HCT116 (cell line): Measurements from ENCODE around the gene ARHGEF11. TPM values are rescaled to one million over a fixed set of nuclear protein-coding genes. Genes with fewer than 3 reads are reported as not detected.

Source experiments
- ATAC-seq: fragments of 200-7000 bp; cut with Tn5 transposase; 2 replicates; pipeline ENCODE4 v1.9.1; 2020; ENCODE audit warnings: mild to moderate bottlenecking, moderate library complexity
- BruUV-seq: library from RNA; stranded (reverse); fragments of 400-500 nt; replicated peaks from 2 replicates; lab custom pipeline; 2021; lab: Mats Ljungman, UMichigan
- CTCF ChIA-PET: fragments of 300-600 bp; sonication (Branson Sonifier 250); formaldehyde crosslinking; loops from one replicate; lab custom pipeline; 2021; ENCODE audit warnings: antibody characterized with exemption; lab: Charles Lee
- POLR2A ChIA-PET: fragments of 300-600, 350-600 bp; sonication (Branson Sonifier 250); formaldehyde crosslinking; loops from one replicate; lab custom pipeline; 2021; ENCODE audit warnings: antibody characterized with exemption; lab: Charles Lee
- RAD21 ChIA-PET, 2 experiments: fragments of 300-600 bp; sonication (Branson Sonifier 250); formaldehyde crosslinking; loops; one replicate each; lab custom pipeline; 2023; ENCODE audit warnings: low total read pairs in 2 of 2; ENCODE audit not compliant: uncharacterized antibody in 2 of 2, unreplicated experiment in 2 of 2, low non-redundant PET in 1 of 2; lab: Charles Lee
- DNase-seq: peaks from one replicate; pipeline ENCODE4 v3.0.0-alpha.2; 2010; ENCODE audit warnings: low read depth, low spot score
- H2AFZ ChIP-seq: fragments of 200-600 bp; shearing (Covaris generic), sonication (generic); 2 replicates; pipeline ENCODE4 v1.6.1; 2017; ENCODE audit warnings: low read depth, mixed run types, mixed read lengths, antibody characterized with exemption, low read length; ENCODE audit not compliant: poor library complexity, severe bottlenecking
- H3K27ac ChIP-seq: 2 replicates; pipeline ENCODE4 v1.5.1; 2012; ENCODE audit warnings: low read depth, low read length
- H3K27me3 ChIP-seq: fragments of 200-600 bp; sonication (generic); 2 replicates; pipeline ENCODE4 v1.6.1; 2016; ENCODE audit warnings: mixed run types, low read length, mixed read lengths; ENCODE audit not compliant: insufficient read depth
- H3K36me3 ChIP-seq, 2 experiments: fragments of 200-500 bp in 1 of 2; fragments of 200-600 bp in 1 of 2; sonication (Bioruptor generic) in 1 of 2; sonication (generic) in 1 of 2; 2 replicates each; pipeline versions ENCODE4 v1.5.1 to v1.6.1; 2014 to 2016; ENCODE audit warnings: low read length in 2 of 2, inconsistent platforms in 1 of 2, mixed read lengths in 1 of 2, mixed run types in 1 of 2; ENCODE audit not compliant: insufficient read depth in 2 of 2, control insufficient read depth in 1 of 2
- H3K4me1 ChIP-seq, 2 experiments: fragments of 200-600 bp in 1 of 2; sonication (generic) in 1 of 2; 2 replicates each; pipeline versions ENCODE4 v1.5.1 to v1.6.1; 2012 to 2017; ENCODE audit warnings: low read length in 2 of 2, inconsistent platforms in 1 of 2, mild to moderate bottlenecking in 1 of 2, mixed read lengths in 1 of 2, mixed run types in 1 of 2, moderate library complexity in 1 of 2; ENCODE audit not compliant: insufficient read depth in 2 of 2, control insufficient read depth in 1 of 2
- H3K4me2 ChIP-seq: fragments of 200-600 bp; sonication (generic); 2 replicates; pipeline ENCODE4 v1.6.1; 2017; ENCODE audit warnings: mixed run types, low read length, mixed read lengths
- H3K4me3 ChIP-seq, 2 experiments: fragments of 200-600 bp in 1 of 2; sonication (generic) in 1 of 2; replicated peaks in 1 of 2; 2 replicates each; pipeline ENCODE4 v1.5.1; 2011 to 2016; ENCODE audit warnings: low read length in 2 of 2, control low read depth in 1 of 2, low read depth in 1 of 2, mild to moderate bottlenecking in 1 of 2, mixed read lengths in 1 of 2, mixed run types in 1 of 2
- H3K79me2 ChIP-seq: fragments of 200-600 bp; sonication (generic); 2 replicates; pipeline ENCODE4 v1.6.1; 2017; ENCODE audit warnings: mild to moderate bottlenecking, mixed run types, low read length, moderate library complexity, mixed read lengths; ENCODE audit not compliant: insufficient read depth
- H3K9ac ChIP-seq: fragments of 200-600 bp; sonication (generic); 2 replicates; pipeline ENCODE4 v1.6.1; 2016; ENCODE audit warnings: low read length, mixed read lengths
- H3K9me2 ChIP-seq: fragments of 200-600 bp; sonication (generic), shearing (Covaris generic); 2 replicates; pipeline ENCODE4 v1.6.1; 2017; ENCODE audit warnings: mixed run types, mild to moderate bottlenecking, moderate library complexity; ENCODE audit not compliant: insufficient read depth
- H3K9me3 ChIP-seq, 2 experiments: fragments of 200-500 bp in 1 of 2; fragments of 200-600 bp in 1 of 2; sonication (Bioruptor generic) in 1 of 2; sonication (generic) in 1 of 2; 2 replicates each; pipeline ENCODE4 v1.6.1; 2014 to 2017; ENCODE audit warnings: low read length in 2 of 2, mixed read lengths in 2 of 2, inconsistent platforms in 1 of 2, low read depth in 1 of 2, mild to moderate bottlenecking in 1 of 2, mixed run types in 1 of 2, moderate library complexity in 1 of 2; ENCODE audit not compliant: control insufficient read depth in 1 of 2, insufficient read depth in 1 of 2
- H4K20me1 ChIP-seq: fragments of 200-600 bp; sonication (generic), shearing (Covaris generic); 2 replicates; pipeline ENCODE4 v1.6.1; 2017; ENCODE audit warnings: mixed run types, mild to moderate bottlenecking, moderate library complexity; ENCODE audit not compliant: insufficient read depth
- CBX3 ChIP-seq: IDR thresholded peaks from 2 replicates; pipeline ENCODE4 v1.6.1; 2012; ENCODE audit warnings: low read depth
- CEBPB ChIP-seq: IDR thresholded peaks from 2 replicates; pipeline ENCODE4 v1.6.1; 2012; ENCODE audit warnings: low read depth
- EGR1 ChIP-seq: IDR thresholded peaks from 2 replicates; pipeline ENCODE4 v1.6.1; 2012; ENCODE audit warnings: low read depth
- EZH2 ChIP-seq: fragments of 200-600 bp; sonication (generic); IDR thresholded peaks from 2 replicates; pipeline ENCODE4 v1.6.1; 2017; ENCODE audit warnings: antibody characterized with exemption, mixed run types
- EZH2phosphoT487 ChIP-seq: fragments of 200-600 bp; IDR thresholded peaks from 2 replicates; pipeline ENCODE4 v1.6.1; 2018; ENCODE audit warnings: antibody characterized with exemption, borderline replicate concordance
- FOSL1 ChIP-seq: IDR thresholded peaks from 2 replicates; pipeline ENCODE4 v1.6.1; 2012; ENCODE audit warnings: low read depth
- JUND ChIP-seq: IDR thresholded peaks from 2 replicates; pipeline ENCODE4 v1.6.1; 2012
- POLR2AphosphoS5 ChIP-seq: IDR thresholded peaks from 2 replicates; pipeline ENCODE4 v1.6.1; 2011; ENCODE audit warnings: mild to moderate bottlenecking, low read depth, low read length, moderate library complexity
- RAD21 ChIP-seq: IDR thresholded peaks from 2 replicates; pipeline ENCODE4 v1.6.1; 2012; ENCODE audit warnings: low read depth, mild to moderate bottlenecking
- SIN3A ChIP-seq: IDR thresholded peaks from 2 replicates; pipeline ENCODE4 v1.6.1; 2012; ENCODE audit warnings: low read depth
- SP1 ChIP-seq: IDR thresholded peaks from 2 replicates; pipeline ENCODE4 v1.6.1; 2012; ENCODE audit warnings: low read depth
- SRF ChIP-seq: IDR thresholded peaks from 2 replicates; pipeline ENCODE4 v1.6.1; 2012; ENCODE audit warnings: low read depth
- TCF7L2 ChIP-seq: IDR thresholded peaks from 2 replicates; pipeline ENCODE4 v1.7.0; 2011; ENCODE audit warnings: borderline replicate concordance, inconsistent platforms; ENCODE audit not compliant: insufficient read depth, insufficient read length; ENCODE audit errors: extremely low read depth
- YY1 ChIP-seq: IDR thresholded peaks from 2 replicates; pipeline ENCODE4 v1.6.1; 2011; ENCODE audit warnings: low read length, low read depth, moderate library complexity, mild to moderate bottlenecking; ENCODE audit not compliant: insufficient replicate concordance; ENCODE audit errors: extremely low read depth
- ZFX ChIP-seq: fragments of 450-650 bp; IDR thresholded peaks from 2 replicates; pipeline ENCODE4 v1.6.1; 2017
- ZNF274 ChIP-seq: fragments of 200-500 bp; sonication (Bioruptor generic); IDR thresholded peaks from 2 replicates; pipeline ENCODE4 v1.6.1; 2014; ENCODE audit warnings: mild to moderate bottlenecking, low read depth, low read length, inconsistent platforms
- intact Hi-C: fragments of 100-400 bp; cut with micrococcal nuclease; formaldehyde crosslinking; loops from 2 replicates; pipeline ENCODE4 v1.10.0; 2022
- total RNA-seq: library from RNA; stranded (reverse); gene quantifications from one replicate; pipeline ENCODE4 v1.2.1, GENCODE V29; 2021; ENCODE audit not compliant: unreplicated experiment
- TF ChIP-seq, protein P1 (sequence below): IDR thresholded peaks from 2 replicates; pipeline ENCODE4 v1.6.1; 2012
- TF ChIP-seq, protein P2 (sequence below): IDR thresholded peaks from 2 replicates; pipeline ENCODE4 v1.6.1; 2012
- TF ChIP-seq, protein P3 (sequence below), 3 experiments: fragments of 200-600 bp in 1 of 3; sonication (generic) in 1 of 3; IDR thresholded peaks in 2 of 3; conservative IDR thresholded peaks in 1 of 3; 2 replicates each; pipeline ENCODE4 v1.5.1; 2012 to 2017; ENCODE audit warnings: low read depth in 2 of 3, low read length in 2 of 3, antibody characterized with exemption in 1 of 3, borderline replicate concordance in 1 of 3, control low read depth in 1 of 3, mild to moderate bottlenecking in 1 of 3, mixed read lengths in 1 of 3, mixed run types in 1 of 3, moderate library complexity in 1 of 3; ENCODE audit not compliant: insufficient read depth in 1 of 3

Gene ARHGEF11
- total RNA-seq, 1 experiment from 2014 or later, result 28.9 TPM

DNA sequence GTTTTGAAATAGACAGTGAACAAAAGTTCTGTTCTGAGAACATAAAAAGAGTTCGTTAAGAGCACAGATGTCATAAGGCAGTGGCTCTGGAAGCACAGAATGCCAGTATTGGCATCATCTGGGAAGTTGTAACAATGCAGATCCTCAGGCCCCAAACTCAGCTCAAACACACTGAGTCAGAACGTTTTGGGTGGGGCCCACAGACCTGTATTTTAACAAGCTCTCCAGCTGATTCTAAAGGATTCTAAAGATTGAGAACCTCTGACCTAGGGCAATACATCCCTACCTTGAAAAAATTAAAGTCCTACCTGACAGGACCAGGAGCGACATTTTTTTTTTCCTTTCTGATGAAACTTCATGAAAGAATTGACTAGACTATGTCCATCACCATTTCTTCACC lies 13.2 kb downstream of the ARHGEF11 start:
- DNase-seq (no peak), ATAC-seq (no peak)
- peaks cover 74% of the 10 kb centered on the region for H3K79me2 ChIP-seq
- RAD21 ChIA-PET, result no interaction called here
- no peaks in the 10 kb centered on the region for H3K36me3 ChIP-seq
- H3K9me3 ChIP-seq, result no peaks in the 10 kb centered on the region
- no peak overlapping the region for H3K27ac ChIP-seq
- no peak overlapping the region for H2AFZ ChIP-seq
- no peaks in the 10 kb centered on the region for H3K4me1 ChIP-seq
- no peaks in the 10 kb centered on the region for H3K9me2 ChIP-seq
- H3K4me2 ChIP-seq, result no peak overlapping the region
- POLR2A ChIA-PET, result no interaction called here
- H3K4me3 ChIP-seq, result no peak overlapping the region
- no peak overlapping the region for H3K9ac ChIP-seq
- no peaks in the 10 kb centered on the region for H4K20me1 ChIP-seq
- no peaks in the 10 kb centered on the region for H3K27me3 ChIP-seq
- CTCF ChIA-PET, result no interaction called here
- intact Hi-C loops, result no loop called here
- no TSS peak for BruUV-seq
- TF ChIP-seq EGR1 (no peak), RAD21 (no peak), POLR2AphosphoS5 (no peak), FOSL1 (no peak), EZH2phosphoT487 (no peak), CEBPB (no peak), SRF (no peak), ZNF274 (no peak), SP1 (no peak), ZFX (no peak)
- TF ChIP-seq, protein P1, sequence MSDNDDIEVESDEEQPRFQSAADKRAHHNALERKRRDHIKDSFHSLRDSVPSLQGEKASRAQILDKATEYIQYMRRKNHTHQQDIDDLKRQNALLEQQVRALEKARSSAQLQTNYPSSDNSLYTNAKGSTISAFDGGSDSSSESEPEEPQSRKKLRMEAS, result no peak

DNA sequence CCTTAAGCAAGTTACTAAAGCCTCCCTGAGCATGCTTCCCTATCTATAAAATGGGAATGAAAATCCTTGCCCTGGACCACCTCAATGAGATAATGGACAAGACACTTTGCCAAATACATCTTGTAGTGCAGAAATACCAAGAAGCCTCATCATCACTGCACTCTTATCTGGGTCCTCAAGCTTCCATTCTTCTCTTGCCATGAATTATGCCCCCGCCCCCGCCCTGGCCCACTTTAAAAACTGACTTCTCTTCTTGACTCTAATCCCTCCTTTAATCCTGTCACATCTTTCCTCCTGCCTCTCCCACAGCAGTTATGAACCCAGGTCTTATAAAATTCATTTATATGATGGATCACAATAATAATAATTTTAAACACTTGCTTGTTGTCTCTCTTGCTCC lies 14.8 kb downstream of the ARHGEF11 start:
- H4K20me1 ChIP-seq, result no peaks in the 10 kb centered on the region
- no TSS peak for BruUV-seq
- TF ChIP-seq, protein P2, sequence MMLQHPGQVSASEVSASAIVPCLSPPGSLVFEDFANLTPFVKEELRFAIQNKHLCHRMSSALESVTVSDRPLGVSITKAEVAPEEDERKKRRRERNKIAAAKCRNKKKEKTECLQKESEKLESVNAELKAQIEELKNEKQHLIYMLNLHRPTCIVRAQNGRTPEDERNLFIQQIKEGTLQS, result no peak
- TF ChIP-seq JUND (no peak), EGR1 (no peak), TCF7L2 (no peak), SIN3A (no peak), EZH2 (no peak), CBX3 (no peak), SRF (no peak), YY1 (no peak), POLR2AphosphoS5 (no peak), EZH2phosphoT487 (no peak)
- TF ChIP-seq, protein P1, result no peak
- TF ChIP-seq, protein P3, sequence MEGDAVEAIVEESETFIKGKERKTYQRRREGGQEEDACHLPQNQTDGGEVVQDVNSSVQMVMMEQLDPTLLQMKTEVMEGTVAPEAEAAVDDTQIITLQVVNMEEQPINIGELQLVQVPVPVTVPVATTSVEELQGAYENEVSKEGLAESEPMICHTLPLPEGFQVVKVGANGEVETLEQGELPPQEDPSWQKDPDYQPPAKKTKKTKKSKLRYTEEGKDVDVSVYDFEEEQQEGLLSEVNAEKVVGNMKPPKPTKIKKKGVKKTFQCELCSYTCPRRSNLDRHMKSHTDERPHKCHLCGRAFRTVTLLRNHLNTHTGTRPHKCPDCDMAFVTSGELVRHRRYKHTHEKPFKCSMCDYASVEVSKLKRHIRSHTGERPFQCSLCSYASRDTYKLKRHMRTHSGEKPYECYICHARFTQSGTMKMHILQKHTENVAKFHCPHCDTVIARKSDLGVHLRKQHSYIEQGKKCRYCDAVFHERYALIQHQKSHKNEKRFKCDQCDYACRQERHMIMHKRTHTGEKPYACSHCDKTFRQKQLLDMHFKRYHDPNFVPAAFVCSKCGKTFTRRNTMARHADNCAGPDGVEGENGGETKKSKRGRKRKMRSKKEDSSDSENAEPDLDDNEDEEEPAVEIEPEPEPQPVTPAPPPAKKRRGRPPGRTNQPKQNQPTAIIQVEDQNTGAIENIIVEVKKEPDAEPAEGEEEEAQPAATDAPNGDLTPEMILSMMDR (IDR thresholded peaks at IDR 0.05 in 2 of 3, conservative IDR thresholded peaks at IDR 0.05 in 1 of 3; ENCODE audit: borderline replicate concordance in 1 of 3, insufficient read depth in 1 of 3, low read depth in 2 of 3, low read length in 2 of 3), result no peak

More for the DNA sequence above, 14.8 kb downstream of the ARHGEF11 start:
- no peaks in the 10 kb centered on the region for H3K36me3 ChIP-seq
- H3K9ac ChIP-seq, result no peak overlapping the region
- DNase-seq (no peak), ATAC-seq (no peak)
- peaks cover 81% of the 10 kb centered on the region for H3K79me2 ChIP-seq
- H3K4me2 ChIP-seq, result no peak overlapping the region
- no peak overlapping the region for H3K4me3 ChIP-seq
- no peaks in the 10 kb centered on the region for H3K27me3 ChIP-seq
- no peak overlapping the region for H2AFZ ChIP-seq
- H3K27ac ChIP-seq, result no peak overlapping the region
- no peaks in the 10 kb centered on the region for H3K4me1 ChIP-seq
- no peaks in the 10 kb centered on the region for H3K9me3 ChIP-seq
- ChIA-PET RAD21 (no interaction called here), CTCF (no interaction called here), POLR2A (no interaction called here)
- intact Hi-C loops, result no loop called here
- H3K9me2 ChIP-seq, result no peaks in the 10 kb centered on the region
